Mucosa of gallbladder (tissue), 1 donor: ENCODE data around the gene TMEM184C. TPM values are rescaled to one million over a fixed set of nuclear protein-coding genes. Genes with fewer than 3 reads are reported as not detected.

ENCODE experiments used
- total RNA-seq: library from RNA; stranded (reverse); gene quantifications from one replicate; pipeline ENCODE4 v1.2.1, GENCODE V29; 2021
- donor health status: DM: no; HTN: no; CAD: no.

TMEM184C gene
- total RNA-seq, 1 donor from 2014 or later, result 45.5 TPM

Other genes starting within 250 kb of the TMEM184C start
- gene EDNRA, start 136.3 kb upstream of the TMEM184C start, total RNA-seq, result 9.7 TPM
- 7.8 TPM for gene PRMT9, start 66.8 kb downstream of the TMEM184C start, total RNA-seq
- 52.2 TPM for gene ARHGAP10, start 114.7 kb downstream of the TMEM184C start, total RNA-seq